Vagina (tissue), 2 donors: ENCODE results near the gene PKN2.
"Not testable (repeated sequence)": the region's sequence is repeated elsewhere in the genome, so short reads cannot be mapped to it uniquely, and the experiment has no call there.

Source experiments
- POLR2AphosphoS5 ChIP-seq, 2 donors: sonication (generic); formaldehyde crosslinking; IDR thresholded peaks; one replicate each; pipeline ENCODE4 v1.9.0; 2017; ENCODE audit warnings: antibody characterized with exemption in 2 of 2, mild to moderate bottlenecking in 2 of 2, low read depth in 1 of 2; ENCODE audit not compliant: insufficient read depth in 1 of 2
- TF ChIP-seq, protein P1 (sequence below), 3 experiments: fragments of 450-650 bp in 2 of 3; fragments of 200-600 bp in 1 of 3; sonication (generic) in 1 of 3; IDR thresholded peaks; one replicate each; pipeline ENCODE4 v1.5.1; 2017 to 2019; ENCODE audit warnings: antibody characterized with exemption in 3 of 3, mild to moderate bottlenecking in 2 of 3, moderate library complexity in 2 of 3

DNA sequence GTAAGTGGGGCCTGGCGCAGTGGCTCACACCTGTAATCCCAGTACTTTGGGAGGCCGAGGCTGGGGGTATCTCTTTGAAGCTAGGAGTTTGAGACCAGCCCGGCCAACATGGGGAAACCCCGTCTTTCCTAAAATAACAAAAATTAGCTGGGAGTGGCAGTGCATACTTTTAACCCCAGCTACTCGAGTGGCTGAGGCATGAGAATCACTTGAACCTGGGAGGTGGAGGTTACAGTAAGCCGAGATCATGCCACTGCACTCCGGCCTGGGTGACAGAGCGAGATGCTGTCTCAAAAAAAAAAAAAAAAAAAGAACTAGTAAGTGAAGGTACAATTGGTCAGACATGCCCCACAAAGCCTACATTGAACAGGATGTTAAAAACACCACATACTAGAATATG is 196.6 kb downstream of the PKN2 start:
- TF ChIP-seq, protein P1, sequence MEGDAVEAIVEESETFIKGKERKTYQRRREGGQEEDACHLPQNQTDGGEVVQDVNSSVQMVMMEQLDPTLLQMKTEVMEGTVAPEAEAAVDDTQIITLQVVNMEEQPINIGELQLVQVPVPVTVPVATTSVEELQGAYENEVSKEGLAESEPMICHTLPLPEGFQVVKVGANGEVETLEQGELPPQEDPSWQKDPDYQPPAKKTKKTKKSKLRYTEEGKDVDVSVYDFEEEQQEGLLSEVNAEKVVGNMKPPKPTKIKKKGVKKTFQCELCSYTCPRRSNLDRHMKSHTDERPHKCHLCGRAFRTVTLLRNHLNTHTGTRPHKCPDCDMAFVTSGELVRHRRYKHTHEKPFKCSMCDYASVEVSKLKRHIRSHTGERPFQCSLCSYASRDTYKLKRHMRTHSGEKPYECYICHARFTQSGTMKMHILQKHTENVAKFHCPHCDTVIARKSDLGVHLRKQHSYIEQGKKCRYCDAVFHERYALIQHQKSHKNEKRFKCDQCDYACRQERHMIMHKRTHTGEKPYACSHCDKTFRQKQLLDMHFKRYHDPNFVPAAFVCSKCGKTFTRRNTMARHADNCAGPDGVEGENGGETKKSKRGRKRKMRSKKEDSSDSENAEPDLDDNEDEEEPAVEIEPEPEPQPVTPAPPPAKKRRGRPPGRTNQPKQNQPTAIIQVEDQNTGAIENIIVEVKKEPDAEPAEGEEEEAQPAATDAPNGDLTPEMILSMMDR (IDR thresholded peaks at IDR 0.05) = not testable (repeated sequence)
- not testable (repeated sequence) for TF ChIP-seq POLR2AphosphoS5 (IDR thresholded peaks at IDR 0.05; ENCODE audit: insufficient read depth in 1 of 2, low read depth in 1 of 2)
